HEK293 (cell line): ENCODE results near the gene MAN1B1.
A peak's percentile ranks its signal among the peaks of the same experiment; 100 is the strongest.

Source experiments
- CTCF ChIA-PET: fragments of 350-600 bp; formaldehyde crosslinking; extraction: SDS; loops from one replicate; lab custom pipeline; 2021; ENCODE audit warnings: antibody characterized with exemption; lab: Yijun Ruan, JAX
- POLR2A ChIA-PET: fragments of 300-600 bp; formaldehyde crosslinking; extraction: SDS; loops from one replicate; lab custom pipeline; 2020; ENCODE audit warnings: antibody characterized with exemption, inconsistent platforms; lab: Yijun Ruan, JAX
- H3K27ac ChIP-seq: fragments of 200-500 bp; sonication (Bioruptor generic); 2 replicates; pipeline ENCODE4 v1.5.1; 2014; ENCODE audit warnings: low read depth, low read length, control low read depth, inconsistent platforms; ENCODE audit errors: extremely low read depth
- H3K36me3 ChIP-seq, 2 experiments: fragments of 200-500 bp in 1 of 2; sonication (Bioruptor generic) in 1 of 2; 1 replicate in 1 of 2; 2 replicates in 1 of 2; pipeline ENCODE4 v1.5.1; 2014 to 2017; ENCODE audit warnings: inconsistent platforms in 2 of 2, low read length in 2 of 2; ENCODE audit not compliant: control insufficient read depth in 2 of 2, insufficient read depth in 1 of 2
- H3K4me1 ChIP-seq: fragments of 200-500 bp; sonication (Bioruptor generic); 2 replicates; pipeline ENCODE4 v1.5.1; 2014; ENCODE audit warnings: mild to moderate bottlenecking, low read length, inconsistent platforms; ENCODE audit not compliant: control insufficient read depth, insufficient read depth
- H3K4me3 ChIP-seq: 2 replicates; pipeline ENCODE4 v1.5.1; 2011; ENCODE audit warnings: low read depth, mild to moderate bottlenecking, control low read depth, low read length, moderate library complexity
- H3K9me3 ChIP-seq: fragments of 200-500 bp; sonication (Bioruptor generic); 2 replicates; pipeline ENCODE4 v1.5.1; 2014; ENCODE audit warnings: low read depth, low read length, inconsistent platforms; ENCODE audit not compliant: control insufficient read depth, insufficient read depth
- EGR2 ChIP-seq: fragments of 450-650 bp; formaldehyde crosslinking; IDR thresholded peaks from 2 replicates; pipeline ENCODE4 v1.5.1; 2016; ENCODE audit warnings: low read depth, missing biosample characterization, missing genetic modification characterization
- FEZF1 ChIP-seq: fragments of 450-650 bp; formaldehyde crosslinking; IDR thresholded peaks from 2 replicates; pipeline ENCODE4 v1.5.1; 2016; ENCODE audit warnings: missing biosample characterization, missing genetic modification characterization
- GLIS2 ChIP-seq: fragments of 450-650 bp; formaldehyde crosslinking; IDR thresholded peaks from 2 replicates; pipeline ENCODE4 v1.5.1; 2016; ENCODE audit warnings: missing biosample characterization, missing genetic modification characterization
- HOXA7 ChIP-seq: sonication (generic); formaldehyde crosslinking; IDR thresholded peaks from 2 replicates; pipeline ENCODE4 v1.8.1; 2022; ENCODE audit warnings: missing genetic modification reagents, borderline replicate concordance
- RBAK ChIP-seq: fragments of 450-650 bp; formaldehyde crosslinking; IDR thresholded peaks from 2 replicates; pipeline ENCODE4 v1.5.1; 2016; ENCODE audit warnings: missing biosample characterization, missing genetic modification characterization
- SETDB1 ChIP-seq: IDR thresholded peaks from one replicate; pipeline ENCODE4 v1.6.1; 2017; ENCODE audit warnings: mild to moderate bottlenecking, low read length, moderate library complexity, mixed read lengths; ENCODE audit not compliant: insufficient read length
- SP2 ChIP-seq: fragments of 450-650 bp; formaldehyde crosslinking; IDR thresholded peaks from 2 replicates; pipeline ENCODE4 v1.5.1; 2016; ENCODE audit warnings: missing biosample characterization, missing genetic modification characterization
- ZFHX2 ChIP-seq: fragments of 450-650 bp; formaldehyde crosslinking; conservative IDR thresholded peaks from 2 replicates; pipeline ENCODE4 v1.5.1; 2016; ENCODE audit warnings: missing biosample characterization, missing genetic modification characterization
- ZNF132 ChIP-seq: fragments of 450-650 bp; formaldehyde crosslinking; IDR thresholded peaks from 2 replicates; pipeline ENCODE4 v1.5.1; 2017; ENCODE audit warnings: missing biosample characterization, missing genetic modification characterization, borderline replicate concordance
- ZNF138 ChIP-seq: fragments of 450-650 bp; formaldehyde crosslinking; IDR thresholded peaks from 2 replicates; pipeline ENCODE4 v1.5.1; 2016; ENCODE audit warnings: missing biosample characterization, missing genetic modification characterization, borderline replicate concordance
- ZNF155 ChIP-seq: fragments of 450-650 bp; formaldehyde crosslinking; IDR thresholded peaks from 2 replicates; pipeline ENCODE4 v1.5.1; 2016; ENCODE audit warnings: missing biosample characterization, missing genetic modification characterization
- ZNF239 ChIP-seq: fragments of 450-650 bp; formaldehyde crosslinking; IDR thresholded peaks from 2 replicates; pipeline ENCODE4 v1.5.1; 2016; ENCODE audit warnings: missing biosample characterization, missing genetic modification characterization
- ZNF266 ChIP-seq: fragments of 450-650 bp; formaldehyde crosslinking; IDR thresholded peaks from 2 replicates; pipeline ENCODE4 v1.5.1; 2016; ENCODE audit warnings: missing biosample characterization, missing genetic modification characterization, low read depth
- ZNF311 ChIP-seq: fragments of 450-650 bp; formaldehyde crosslinking; IDR thresholded peaks from 2 replicates; pipeline ENCODE4 v1.5.1; 2017; ENCODE audit warnings: missing biosample characterization, missing genetic modification characterization, borderline replicate concordance
- ZNF335 ChIP-seq: fragments of 450-650 bp; formaldehyde crosslinking; conservative IDR thresholded peaks from 2 replicates; pipeline ENCODE4 v1.5.1; 2016; ENCODE audit warnings: missing biosample characterization, missing genetic modification characterization
- ZNF529 ChIP-seq: fragments of 450-650 bp; formaldehyde crosslinking; IDR thresholded peaks from 2 replicates; pipeline ENCODE4 v1.5.1; 2017; ENCODE audit warnings: missing genetic modification characterization, missing biosample characterization; ENCODE audit not compliant: insufficient replicate concordance
- ZNF548 ChIP-seq: fragments of 450-650 bp; formaldehyde crosslinking; IDR thresholded peaks from 2 replicates; pipeline ENCODE4 v1.5.1; 2016; ENCODE audit warnings: missing biosample characterization, missing genetic modification characterization
- ZNF558 ChIP-seq: fragments of 450-650 bp; formaldehyde crosslinking; IDR thresholded peaks from 2 replicates; pipeline ENCODE4 v1.5.1; 2016; ENCODE audit warnings: missing biosample characterization, missing genetic modification characterization
- ZNF626 ChIP-seq: fragments of 450-650 bp; sonication (Bioruptor Pico); formaldehyde crosslinking; IDR thresholded peaks from 2 replicates; pipeline ENCODE4 v1.5.1; 2018; ENCODE audit warnings: missing biosample characterization, missing genetic modification characterization, inconsistent platforms
- ZNF843 ChIP-seq: fragments of 450-650 bp; formaldehyde crosslinking; IDR thresholded peaks from 2 replicates; pipeline ENCODE4 v1.5.1; 2016; ENCODE audit warnings: missing biosample characterization, missing genetic modification characterization
- TF ChIP-seq, protein P1 (sequence below): fragments of 450-650 bp; formaldehyde crosslinking; IDR thresholded peaks from 2 replicates; pipeline ENCODE4 v1.5.1; 2016; ENCODE audit warnings: missing biosample characterization, missing genetic modification characterization
- TF ChIP-seq, protein P2 (sequence below): fragments of 450-650 bp; formaldehyde crosslinking; IDR thresholded peaks from 2 replicates; pipeline ENCODE4 v1.5.1; 2017; ENCODE audit warnings: missing biosample characterization, mild to moderate bottlenecking, missing genetic modification characterization, moderate library complexity

Gene MAN1B1

DNA sequence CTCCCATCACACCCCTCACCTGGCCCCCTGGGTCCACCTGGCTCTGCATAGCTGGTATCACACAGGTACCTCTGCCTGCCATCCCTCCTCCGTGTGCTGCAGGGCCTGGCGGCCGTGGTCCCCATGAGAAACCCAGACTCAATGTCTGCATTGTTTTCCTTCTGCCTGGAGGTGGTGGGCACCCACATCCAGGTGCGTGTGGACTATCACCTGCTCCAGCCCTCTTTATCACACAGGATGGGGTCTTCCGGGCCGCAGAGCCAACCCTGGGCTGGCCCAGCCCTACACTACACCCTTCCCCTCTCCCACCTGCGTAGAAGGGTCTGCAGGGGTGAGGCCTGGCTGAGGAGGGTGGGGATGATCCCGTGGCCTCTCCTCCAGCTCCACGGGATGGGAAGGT, 47.9 kb upstream of the MAN1B1 start:
- ChIA-PET CTCF (interaction anchor here (1.4 to 2.5 kb wide), 3 partner anchors 10 to 29 kb away, joined by 3 to 24 read pairs (median 5); partner anchors contain the start of gene ABCA2), POLR2A (interaction anchor here (0.5 kb wide), 1 partner anchor 23 kb away, joined by 3 read pairs; no protein-coding TSS in a partner anchor)
- Histone ChIP-seq H3K9me3 (no peaks in the 10 kb centered on the region), H3K36me3 (peaks cover 0 to 30% of the 10 kb centered on the region in 2 experiments; a peak in 1 of 3 replicates), H3K27ac (no peak overlapping the region), H3K4me3 (no peak overlapping the region), H3K4me1 (no peaks in the 10 kb centered on the region)
- TF ChIP-seq ZNF132 (no peak), ZNF626 (tag by site-specific recombination) (no peak), ZNF155 (no peak), ZNF266 (tag by site-specific recombination) (no peak), ZNF138 (tag by site-specific recombination) (no peak), ZNF548 (tag by site-specific recombination) (no peak), ZNF239 (tag by site-specific recombination) (no peak), RBAK (tag by site-specific recombination) (no peak), SETDB1 (no peak)

DNA sequence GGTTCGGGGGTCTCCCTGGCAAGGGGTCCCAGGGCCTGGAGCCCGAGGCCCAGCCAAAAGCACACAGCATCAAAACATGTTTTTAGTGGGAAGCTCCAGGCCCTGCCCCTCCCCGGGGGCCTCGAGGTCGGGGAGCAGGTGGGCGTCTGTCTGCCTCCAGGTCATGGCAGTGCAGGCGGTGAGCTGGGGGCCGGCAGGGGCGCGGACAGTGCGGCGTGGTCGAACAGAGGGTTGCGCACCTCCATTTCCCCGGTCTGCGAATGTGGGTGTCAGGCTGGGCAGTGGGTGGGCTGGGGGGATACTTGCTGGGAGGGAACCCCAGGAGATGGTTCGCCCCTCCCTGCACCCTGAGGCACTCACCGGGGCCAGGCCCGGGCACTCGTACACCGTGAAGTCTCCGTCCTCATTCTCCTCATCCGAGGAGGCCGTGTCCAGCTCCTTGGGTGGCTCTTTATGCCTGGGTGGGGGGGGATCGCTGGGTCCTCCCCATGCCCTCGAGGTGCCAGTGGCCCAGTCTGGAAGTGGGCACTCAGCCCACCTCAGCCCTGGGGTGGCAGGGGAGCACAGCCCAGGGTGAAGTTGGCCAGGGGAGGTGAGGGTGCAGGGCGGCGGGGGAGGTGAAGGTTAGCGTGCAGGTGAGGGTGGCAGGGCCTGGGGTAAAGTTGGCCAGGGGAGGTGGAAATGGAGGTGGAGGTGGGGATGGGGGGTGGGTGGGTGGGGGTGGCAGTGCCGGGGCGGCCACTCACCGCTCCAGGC, 47.0 kb upstream of the MAN1B1 start:
- Histone ChIP-seq H3K27ac (no peak overlapping the region), H3K4me3 (no peak overlapping the region), H3K4me1 (peaks cover 2% of the 10 kb centered on the region; the same call in 1 of the 2 replicates), H3K36me3 (peaks cover 0 to 30% of the 10 kb centered on the region in 2 experiments; a peak in 1 of 3 replicates), H3K9me3 (no peaks in the 10 kb centered on the region)
- ChIA-PET CTCF (interaction anchor here (0.6 to 2.5 kb wide), 3 partner anchors 11 to 28 kb away, joined by 5 to 24 read pairs (median 5); partner anchors contain the start of gene ABCA2), POLR2A (no interaction called here)
- TF ChIP-seq, protein P1, sequence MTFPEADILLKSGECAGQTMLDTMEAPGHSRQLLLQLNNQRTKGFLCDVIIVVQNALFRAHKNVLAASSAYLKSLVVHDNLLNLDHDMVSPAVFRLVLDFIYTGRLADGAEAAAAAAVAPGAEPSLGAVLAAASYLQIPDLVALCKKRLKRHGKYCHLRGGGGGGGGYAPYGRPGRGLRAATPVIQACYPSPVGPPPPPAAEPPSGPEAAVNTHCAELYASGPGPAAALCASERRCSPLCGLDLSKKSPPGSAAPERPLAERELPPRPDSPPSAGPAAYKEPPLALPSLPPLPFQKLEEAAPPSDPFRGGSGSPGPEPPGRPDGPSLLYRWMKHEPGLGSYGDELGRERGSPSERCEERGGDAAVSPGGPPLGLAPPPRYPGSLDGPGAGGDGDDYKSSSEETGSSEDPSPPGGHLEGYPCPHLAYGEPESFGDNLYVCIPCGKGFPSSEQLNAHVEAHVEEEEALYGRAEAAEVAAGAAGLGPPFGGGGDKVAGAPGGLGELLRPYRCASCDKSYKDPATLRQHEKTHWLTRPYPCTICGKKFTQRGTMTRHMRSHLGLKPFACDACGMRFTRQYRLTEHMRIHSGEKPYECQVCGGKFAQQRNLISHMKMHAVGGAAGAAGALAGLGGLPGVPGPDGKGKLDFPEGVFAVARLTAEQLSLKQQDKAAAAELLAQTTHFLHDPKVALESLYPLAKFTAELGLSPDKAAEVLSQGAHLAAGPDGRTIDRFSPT (tag by site-specific recombination), result peak; percentile 48; the same call in 1 of the 2 replicates
- no peak for TF ChIP-seq SP2 (tag by site-specific recombination)
- TF ChIP-seq ZNF529, result no peak
- TF ChIP-seq FEZF1 (tag by site-specific recombination), result no peak
- TF ChIP-seq GLIS2 (tag by site-specific recombination), result peak; percentile 11; the same call in 1 of the 2 replicates
- peak; percentile 35; the same call in 1 of the 2 replicates for TF ChIP-seq ZFHX2

DNA sequence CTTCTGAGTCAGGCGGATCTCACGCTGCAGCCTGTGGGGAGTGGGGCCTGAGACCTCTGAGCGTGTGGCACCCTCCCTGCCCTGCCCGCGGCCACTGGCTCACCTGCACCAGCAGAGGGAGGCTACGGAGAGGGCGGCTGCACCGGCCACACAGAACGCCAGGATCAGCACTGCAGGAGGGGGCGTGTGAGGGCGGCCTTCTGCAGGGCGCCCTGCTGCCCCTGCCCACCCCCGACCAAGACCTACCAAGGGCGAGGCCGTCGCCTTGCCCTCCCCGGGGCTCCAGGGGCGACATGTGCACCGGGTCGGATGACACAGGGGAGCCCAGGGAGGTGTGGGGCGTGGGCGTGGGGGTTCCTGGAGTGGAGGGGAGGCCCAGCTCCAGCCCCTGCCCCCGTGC, 46.2 kb upstream of the MAN1B1 start:
- Histone ChIP-seq H3K36me3 (peaks cover 0 to 30% of the 10 kb centered on the region in 2 experiments; a peak in 1 of 3 replicates), H3K4me1 (peaks cover 5% of the 10 kb centered on the region; the same call in 1 of the 2 replicates), H3K27ac (no peak overlapping the region), H3K9me3 (no peaks in the 10 kb centered on the region), H3K4me3 (no peak overlapping the region)
- ChIA-PET CTCF (interaction anchor here (5.3 kb wide), 1 partner anchor 12 kb away, joined by 47 read pairs; the partner anchor contains the start of gene ABCA2), POLR2A (no interaction called here)
- TF ChIP-seq ZFHX2 (peak; percentile 64), ZNF558 (tag by site-specific recombination) (no peak), ZNF311 (no peak), HOXA7 (CRISPR knock-in tag) (no peak), ZNF843 (tag by site-specific recombination) (no peak), EGR2 (tag by site-specific recombination) (peak; percentile 54), ZNF335 (tag by site-specific recombination) (no peak)
- TF ChIP-seq, protein P2, sequence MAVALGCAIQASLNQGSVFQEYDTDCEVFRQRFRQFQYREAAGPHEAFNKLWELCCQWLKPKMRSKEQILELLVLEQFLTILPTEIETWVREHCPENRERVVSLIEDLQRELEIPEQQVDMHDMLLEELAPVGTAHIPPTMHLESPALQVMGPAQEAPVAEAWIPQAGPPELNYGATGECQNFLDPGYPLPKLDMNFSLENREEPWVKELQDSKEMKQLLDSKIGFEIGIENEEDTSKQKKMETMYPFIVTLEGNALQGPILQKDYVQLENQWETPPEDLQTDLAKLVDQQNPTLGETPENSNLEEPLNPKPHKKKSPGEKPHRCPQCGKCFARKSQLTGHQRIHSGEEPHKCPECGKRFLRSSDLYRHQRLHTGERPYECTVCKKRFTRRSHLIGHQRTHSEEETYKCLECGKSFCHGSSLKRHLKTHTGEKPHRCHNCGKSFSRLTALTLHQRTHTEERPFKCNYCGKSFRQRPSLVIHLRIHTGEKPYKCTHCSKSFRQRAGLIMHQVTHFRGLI, result no peak
